SIG-M5 treated with dmso at 0.1 percent for 504 hours (cell line): Measurements from ENCODE around the gene JMJD4.

Experiments
- DNase-seq: peaks from one replicate; lab custom pipeline; 2025; ENCODE audit not compliant: unreplicated experiment; lab: John Stamatoyannopoulos, UW

JMJD4 gene

DNA sequence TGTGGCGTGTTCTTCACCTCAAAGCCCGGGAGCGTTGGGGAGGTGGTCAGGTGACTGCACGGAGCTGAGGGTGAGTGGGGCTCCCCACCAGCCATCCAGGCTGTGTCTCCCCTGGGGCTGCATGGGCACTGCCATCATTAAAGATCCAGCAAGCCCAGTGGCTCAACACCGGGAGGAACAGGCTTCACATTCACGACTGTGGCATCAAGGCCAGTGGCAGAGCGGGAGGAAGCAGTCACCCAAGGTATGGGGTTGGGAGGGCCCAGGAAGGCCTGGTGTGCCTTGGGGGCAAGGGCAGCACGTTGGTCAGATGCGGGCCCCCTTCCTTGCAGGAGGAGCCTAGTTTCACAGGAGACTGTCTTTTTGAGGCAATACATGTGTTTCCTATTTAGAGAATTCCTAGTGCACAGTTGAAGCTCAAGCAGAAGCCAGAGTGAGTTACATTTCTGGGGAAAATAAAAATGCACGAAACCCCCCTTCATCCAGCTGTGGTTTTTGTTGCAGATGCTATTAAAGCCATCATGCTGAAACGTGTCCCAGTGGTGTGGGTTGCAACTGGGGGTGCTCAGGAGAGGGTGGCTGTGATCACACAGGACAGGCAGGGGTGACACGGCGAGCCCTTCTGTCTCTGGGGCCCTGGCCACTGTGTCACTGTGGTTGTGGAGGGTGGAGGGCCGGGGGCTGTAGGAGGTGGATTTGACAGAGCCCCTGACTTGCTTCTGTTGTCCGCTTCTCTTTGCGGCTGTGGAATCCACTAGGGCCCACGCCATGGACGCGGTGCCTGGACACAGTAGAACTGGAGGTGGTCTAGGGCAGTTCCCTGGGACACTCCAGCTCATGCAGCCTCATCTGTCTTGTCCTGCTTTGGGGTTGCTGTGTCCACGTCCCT lies 34.2 kb upstream of the JMJD4 start:
- DNase-seq: no peak

DNA sequence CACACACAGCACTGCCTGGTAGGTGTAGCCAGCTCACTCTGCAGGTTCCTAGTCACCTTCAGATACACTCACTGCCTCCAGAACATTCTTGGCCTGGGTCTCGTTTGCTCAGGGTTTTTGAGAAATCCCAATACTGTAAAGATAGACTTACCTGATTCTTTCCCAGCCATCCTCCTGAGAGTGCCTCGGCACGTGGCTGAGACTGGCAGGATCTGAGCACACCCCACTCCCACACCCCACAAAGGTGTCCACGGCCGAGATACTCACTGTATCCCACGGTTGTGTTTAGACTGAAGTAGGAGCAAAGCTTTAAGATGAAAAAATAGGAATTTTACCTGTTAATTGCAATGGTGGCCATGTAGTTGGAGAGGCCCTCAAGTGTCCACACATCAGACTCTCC lies 33.5 kb upstream of the JMJD4 start:
- DNase-seq: no peak

GRCh38 chr1:227768125-227768439 lies 33.0 kb upstream of the JMJD4 start:
- no peak for DNase-seq

GRCh38 chr1:227767401-227768124 lies 32.5 kb upstream of the JMJD4 start:
- DNase-seq: no peak

DNA sequence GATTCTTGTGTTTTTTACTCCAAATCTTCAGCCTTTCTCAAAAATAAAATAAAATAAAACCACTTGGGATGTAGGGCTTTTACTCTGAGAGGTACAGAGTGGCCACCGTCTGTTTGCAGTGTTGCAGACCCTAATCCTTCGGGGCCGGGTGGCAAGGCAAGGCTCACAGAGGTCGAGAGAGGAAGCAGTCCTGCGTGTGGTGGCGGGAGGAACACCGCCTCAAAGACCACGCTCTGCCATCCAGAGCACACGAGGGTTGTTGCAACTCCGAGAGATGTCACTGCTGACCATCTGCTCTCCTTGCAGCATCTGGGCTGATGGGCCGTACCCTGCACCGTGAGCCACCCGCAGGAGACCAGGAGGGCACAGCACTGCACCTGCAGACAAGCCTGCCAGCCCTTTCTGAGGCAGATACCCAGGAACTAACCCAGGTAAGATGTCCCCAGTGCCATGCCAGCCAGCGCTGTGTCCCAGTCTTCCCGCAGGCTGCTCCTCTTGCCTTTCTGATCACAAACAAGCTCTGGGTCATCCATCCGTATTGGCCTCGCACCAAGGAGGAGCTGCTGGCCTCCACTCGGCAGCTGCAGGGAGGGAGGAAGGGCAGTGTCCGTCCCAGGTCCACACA lies 31.7 kb upstream of the JMJD4 start:
- no peak for DNase-seq

DNA sequence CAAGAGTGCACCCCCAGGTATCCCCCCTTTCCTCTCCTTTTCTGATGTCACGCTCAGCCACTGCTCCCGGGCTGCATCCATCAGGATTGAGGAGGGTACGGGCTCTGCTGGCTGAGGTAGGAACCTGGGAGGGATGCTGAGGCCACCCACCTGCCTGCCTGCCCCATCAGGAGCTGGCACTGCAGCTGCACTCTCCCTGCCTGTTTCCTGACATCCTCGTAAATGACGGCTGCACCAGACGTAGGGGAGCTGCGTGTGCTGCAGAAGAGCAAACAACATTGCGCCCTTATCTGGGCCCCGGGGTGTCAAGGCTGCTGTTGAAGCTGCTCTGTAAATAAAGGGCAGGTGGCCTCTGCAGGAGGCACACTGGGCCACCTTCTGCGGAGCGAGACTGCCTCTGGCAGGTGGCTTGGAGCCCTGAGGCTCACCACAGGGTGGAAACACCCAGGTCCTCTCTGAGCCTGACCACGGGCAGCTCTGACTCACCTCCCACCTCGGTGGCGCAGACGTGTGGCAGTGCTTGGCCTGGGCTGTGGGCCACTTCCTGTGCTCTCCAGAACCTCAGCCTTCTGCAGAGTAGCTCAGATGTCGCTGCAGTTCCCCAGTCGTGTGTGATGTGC lies 31.0 kb upstream of the JMJD4 start:
- no peak for DNase-seq

GRCh38 chr1:227765261-227766014 lies 30.3 kb upstream of the JMJD4 start:
- DNase-seq: no peak

GRCh38 chr1:227764019-227764391 lies 28.9 kb upstream of the JMJD4 start:
- DNase-seq: no peak

- no peak for DNase-seq
Observed at GRCh38 chr1:227763246-227764018, 28.3 kb upstream of the JMJD4 start.

- DNase-seq: peak; percentile 79
Observed at GRCh38 chr1:227762231-227762911, 27.3 kb upstream of the JMJD4 start.

DNA sequence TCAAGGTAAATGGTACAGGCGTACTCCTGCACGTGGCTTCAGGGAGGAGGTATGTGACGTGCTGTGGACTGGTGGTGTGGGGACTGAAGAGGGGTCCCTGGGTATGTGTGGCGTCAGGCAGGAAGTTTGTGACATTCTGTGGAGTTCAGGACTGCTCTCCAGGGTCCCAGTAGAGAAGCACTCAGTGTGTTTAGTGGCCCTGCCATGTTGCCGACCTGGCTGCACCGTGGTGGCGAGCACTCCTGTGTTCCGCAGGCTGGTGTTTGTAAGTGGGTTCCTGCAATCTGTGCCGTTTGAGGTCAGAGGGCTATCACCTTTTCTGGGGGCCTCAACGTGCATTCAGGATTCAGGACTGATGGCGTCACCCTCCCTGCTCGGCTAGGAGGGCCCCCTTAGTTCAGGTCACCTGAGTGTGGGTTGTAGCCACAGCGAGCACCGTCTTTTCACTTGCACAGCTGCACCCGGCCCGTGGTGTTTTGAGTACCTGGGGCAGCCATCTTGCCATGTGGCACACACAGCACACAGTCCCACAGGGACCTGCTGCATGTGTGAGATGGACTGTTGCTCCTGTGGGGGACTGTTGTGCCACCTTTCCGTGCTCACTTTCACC lies 26.6 kb upstream of the JMJD4 start:
- DNase-seq: no peak

- DNase-seq: no peak
Observed at GRCh38 chr1:227760377-227760776, 25.3 kb upstream of the JMJD4 start.

GRCh38 chr1:227759341-227760300 lies 24.5 kb upstream of the JMJD4 start:
- DNase-seq: no peak

GRCh38 chr1:227758366-227758765 lies 23.3 kb upstream of the JMJD4 start:
- no peak for DNase-seq

GRCh38 chr1:227757781-227758180 lies 22.7 kb upstream of the JMJD4 start:
- DNase-seq: no peak

GRCh38 chr1:227756172-227756959 lies 21.3 kb upstream of the JMJD4 start:
- no peak for DNase-seq

GRCh38 chr1:227754958-227755357 lies 19.9 kb upstream of the JMJD4 start:
- no peak for DNase-seq
